ENCODE measurements around the gene MAPKAPK2.

- TF ChIP-seq CTCF (conservative IDR thresholded peaks at IDR 0.05; ENCODE audit: low read depth, low read length) = no peak
- TF ChIP-seq EZH2 (IDR thresholded peaks at IDR 0.05; ENCODE audit: low read length, unreplicated experiment) = no peak
- TF ChIP-seq EZH2phosphoT487 (IDR thresholded peaks at IDR 0.05; ENCODE audit: borderline replicate concordance, low read length) = no peak
Measured at GRCh38 chr1:206741142-206741701, 56.5 kb downstream of the MAPKAPK2 start.
